GM23248 (cell line): ENCODE measurements around the gene INPP5A.

ENCODE experiments used
- EZH2 ChIP-seq: fragments of 200-600 bp; sonication (generic); IDR thresholded peaks from 2 replicates; pipeline ENCODE4 v1.6.1; 2018; ENCODE audit warnings: antibody characterized with exemption, mild to moderate bottlenecking; ENCODE audit not compliant: insufficient read depth, poor library complexity, severe bottlenecking
- EZH2phosphoT487 ChIP-seq: fragments of 200-600 bp; sonication (generic); IDR thresholded peaks from 2 replicates; pipeline ENCODE4 v1.6.1; 2018; ENCODE audit warnings: antibody characterized with exemption, moderate library complexity, mild to moderate bottlenecking, low read depth; ENCODE audit not compliant: insufficient read depth

DNA sequence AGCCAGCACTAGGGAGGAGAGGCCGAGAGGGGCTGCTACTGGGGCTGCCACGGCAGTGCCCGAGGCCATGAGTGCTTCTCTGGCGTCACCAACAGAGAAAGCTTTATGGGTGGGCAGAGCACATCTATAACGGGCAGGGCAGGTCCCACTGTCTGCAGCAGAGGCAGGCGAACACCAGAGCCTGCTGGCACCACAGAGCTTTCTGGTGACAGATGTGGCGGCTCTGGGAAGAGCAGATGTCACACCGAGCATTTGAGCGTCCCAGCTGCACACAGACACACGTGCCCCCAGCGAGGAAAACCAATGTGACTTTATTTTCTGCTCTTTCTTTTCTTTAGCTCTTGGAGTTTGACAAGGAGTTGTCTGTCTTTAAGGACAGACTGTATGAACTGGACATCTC is 227.8 kb downstream of the INPP5A start:
- TF ChIP-seq EZH2: no peak
- no peak for TF ChIP-seq EZH2phosphoT487
